Transverse colon (tissue), 4 donors: ENCODE results near the gene CHST11.

Source experiments
- EP300 ChIP-seq: sonication (generic); formaldehyde crosslinking; IDR thresholded peaks from one replicate; pipeline ENCODE4 v1.6.1; 2017; ENCODE audit warnings: antibody characterized with exemption, low read depth
- POLR2A ChIP-seq: fragments of 450-650 bp; IDR thresholded peaks from one replicate; pipeline ENCODE4 v1.6.1; 2016; ENCODE audit warnings: antibody characterized with exemption, mild to moderate bottlenecking, moderate library complexity
- POLR2AphosphoS5 ChIP-seq, 3 donors: sonication (generic); formaldehyde crosslinking; IDR thresholded peaks; one replicate each; pipeline ENCODE4 v1.6.1; 2016; ENCODE audit warnings: antibody characterized with exemption in 3 of 3
- TF ChIP-seq, protein P1 (sequence below), 5 experiments: fragments of 200-600 bp in 3 of 5; fragments of 450-650 bp in 2 of 5; sonication (generic) in 3 of 5; IDR thresholded peaks; 1 replicate in 2 of 5; 2 replicates in 3 of 5; pipeline ENCODE4 v1.5.1; 2016 to 2017; ENCODE audit warnings: antibody characterized with exemption in 5 of 5, inconsistent platforms in 3 of 5, mild to moderate bottlenecking in 2 of 5, moderate library complexity in 1 of 5

DNA sequence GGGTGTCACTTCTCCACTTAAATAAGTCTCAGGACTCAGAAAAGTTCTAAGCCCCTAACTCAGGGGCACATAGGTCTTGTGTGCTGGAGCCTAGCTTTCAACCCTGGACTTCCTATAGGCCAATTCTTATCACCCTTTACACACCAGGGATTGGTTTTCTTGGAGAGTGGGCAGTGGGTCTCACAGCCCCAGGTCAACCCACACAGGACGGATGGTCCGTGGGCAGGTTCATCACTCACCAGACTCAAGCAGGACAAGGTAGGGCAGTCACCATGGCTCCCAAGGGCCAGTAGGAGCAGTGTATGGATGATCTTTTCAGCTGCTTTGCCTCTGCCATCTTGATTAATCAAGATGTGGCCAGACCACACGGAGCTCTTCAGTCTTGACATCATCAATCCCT, 268.9 kb downstream of the CHST11 start:
- TF ChIP-seq, protein P1, sequence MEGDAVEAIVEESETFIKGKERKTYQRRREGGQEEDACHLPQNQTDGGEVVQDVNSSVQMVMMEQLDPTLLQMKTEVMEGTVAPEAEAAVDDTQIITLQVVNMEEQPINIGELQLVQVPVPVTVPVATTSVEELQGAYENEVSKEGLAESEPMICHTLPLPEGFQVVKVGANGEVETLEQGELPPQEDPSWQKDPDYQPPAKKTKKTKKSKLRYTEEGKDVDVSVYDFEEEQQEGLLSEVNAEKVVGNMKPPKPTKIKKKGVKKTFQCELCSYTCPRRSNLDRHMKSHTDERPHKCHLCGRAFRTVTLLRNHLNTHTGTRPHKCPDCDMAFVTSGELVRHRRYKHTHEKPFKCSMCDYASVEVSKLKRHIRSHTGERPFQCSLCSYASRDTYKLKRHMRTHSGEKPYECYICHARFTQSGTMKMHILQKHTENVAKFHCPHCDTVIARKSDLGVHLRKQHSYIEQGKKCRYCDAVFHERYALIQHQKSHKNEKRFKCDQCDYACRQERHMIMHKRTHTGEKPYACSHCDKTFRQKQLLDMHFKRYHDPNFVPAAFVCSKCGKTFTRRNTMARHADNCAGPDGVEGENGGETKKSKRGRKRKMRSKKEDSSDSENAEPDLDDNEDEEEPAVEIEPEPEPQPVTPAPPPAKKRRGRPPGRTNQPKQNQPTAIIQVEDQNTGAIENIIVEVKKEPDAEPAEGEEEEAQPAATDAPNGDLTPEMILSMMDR (IDR thresholded peaks at IDR 0.05), result no peak
- TF ChIP-seq POLR2AphosphoS5 (IDR thresholded peaks at IDR 0.05) (no peak), EP300 (no peak), POLR2A (no peak)
